NCI-H748 (cell line): ENCODE data around the gene TTC17.
A peak's percentile ranks its signal among the peaks of the same experiment; 100 is the strongest.
"Not testable (repeated sequence)": the region's sequence is repeated elsewhere in the genome, so short reads cannot be mapped to it uniquely, and the experiment has no call there.

Experiments
- DNase-seq: peaks from one replicate; lab custom pipeline; 2025; ENCODE audit not compliant: unreplicated experiment; lab: John Stamatoyannopoulos, UW

TTC17 gene

DNA sequence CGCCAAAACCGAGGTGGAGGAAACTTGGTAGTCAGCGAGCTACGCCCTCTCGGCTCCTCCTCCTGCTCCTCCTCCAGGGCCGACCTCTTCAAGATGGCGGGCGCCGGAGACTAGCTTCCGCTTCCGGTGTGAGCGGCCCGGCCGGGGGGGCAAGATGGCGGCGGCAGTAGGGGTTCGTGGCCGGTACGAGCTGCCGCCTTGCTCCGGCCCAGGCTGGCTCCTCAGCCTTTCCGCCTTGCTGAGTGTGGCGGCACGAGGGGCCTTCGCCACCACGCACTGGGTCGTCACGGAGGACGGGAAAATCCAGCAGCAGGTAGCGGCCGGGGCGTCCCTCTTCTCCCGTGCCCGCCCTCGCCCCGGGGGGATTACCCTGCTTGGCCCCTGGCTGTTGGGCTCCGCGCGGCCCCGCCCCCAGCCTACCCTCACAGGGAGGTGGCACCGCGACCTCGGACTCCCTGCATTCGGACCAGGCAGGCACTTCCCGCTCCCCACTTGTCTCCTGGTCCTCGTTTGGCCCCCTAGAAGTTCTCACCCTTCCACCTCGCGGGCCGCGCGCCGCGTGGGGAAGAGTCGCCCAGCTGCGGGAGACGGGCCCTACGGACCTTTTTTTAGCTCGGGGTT lies at the start of gene TTC17:
Gene TTC17, plus strand, starts transcription at position 120 of the 621 bp plus-strand sequence. Its CDS starts 35 bp downstream, at position 155.
- peak; percentile 96 for DNase-seq

GRCh38 chr11:43311791-43312607 lies 46.7 kb upstream of the TTC17 start, which contains the start of gene API5:
TSS of gene API5 (plus strand) at chr11:43311996. CDS start at chr11:43312128, 132 bp downstream.
- DNase-seq = peak; percentile 98

GRCh38 chr11:43315966-43316365 lies 42.8 kb upstream of the TTC17 start:
- no peak for DNase-seq

DNA sequence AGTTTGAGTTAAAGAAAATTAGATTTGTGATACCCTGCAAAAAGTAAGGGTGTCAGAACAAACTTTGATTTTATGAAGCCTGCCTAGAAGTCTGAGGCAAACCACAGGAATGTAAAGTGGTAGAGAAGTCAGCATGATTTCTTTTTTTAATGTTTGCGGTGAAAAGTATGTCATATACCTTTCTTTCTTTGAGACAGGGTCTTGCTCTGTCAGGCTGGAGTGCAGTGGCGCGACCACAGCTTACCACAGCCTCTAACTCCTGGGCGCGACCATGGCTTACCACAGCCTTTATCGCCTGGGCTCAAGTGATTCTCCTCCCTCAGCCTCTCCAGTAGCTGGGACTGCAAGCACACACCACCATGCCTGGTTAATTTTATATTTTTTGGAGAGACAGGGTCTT lies 42.3 kb upstream of the TTC17 start:
- DNase-seq = no peak

DNA sequence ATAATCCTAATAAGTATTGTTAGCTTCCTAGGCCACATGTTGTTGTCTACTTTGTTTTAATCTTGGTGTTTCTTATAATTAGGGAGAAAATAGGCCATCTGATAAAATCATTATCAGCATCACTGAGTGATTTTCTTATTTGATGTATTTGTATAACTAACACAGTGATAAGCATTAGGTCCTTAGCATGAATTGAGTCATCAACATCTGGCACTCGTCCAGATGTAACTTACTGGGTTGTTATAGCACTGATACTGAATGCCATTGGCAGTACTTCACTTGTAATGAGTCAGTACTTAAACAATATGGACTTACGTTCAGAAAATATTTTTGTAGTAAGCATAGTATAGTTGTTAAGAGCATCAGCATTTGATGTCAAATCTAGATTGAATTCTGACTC lies 30.7 kb upstream of the TTC17 start:
- no peak for DNase-seq

GRCh38 chr11:43328482-43328881 lies 30.2 kb upstream of the TTC17 start:
- DNase-seq = no peak

GRCh38 chr11:43341159-43341558 lies 17.6 kb upstream of the TTC17 start:
- no peak for DNase-seq

- DNase-seq = not testable (repeated sequence)
Measured at GRCh38 chr11:43351426-43351825, 7.3 kb upstream of the TTC17 start.

DNA sequence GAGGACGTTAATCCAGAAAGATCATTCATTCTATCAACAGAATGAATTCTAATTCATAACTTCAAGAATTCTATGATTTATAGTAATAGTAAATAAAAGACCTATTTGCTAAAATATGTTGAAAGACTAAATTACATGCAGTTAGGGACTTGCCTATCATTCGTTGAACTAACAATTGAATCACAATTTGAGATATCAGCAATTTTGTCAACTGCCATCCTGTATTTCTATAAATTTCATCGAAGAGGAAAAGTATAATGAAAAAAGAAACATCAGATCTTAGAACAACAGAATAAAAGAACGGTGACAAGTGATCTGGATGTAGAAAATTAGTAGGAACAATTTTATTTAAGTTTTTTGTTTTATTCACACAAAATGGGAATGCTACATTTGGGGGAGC lies 4.4 kb upstream of the TTC17 start:
- DNase-seq = no peak

- DNase-seq = no peak
Measured at GRCh38 chr11:43356336-43356735, 2.4 kb upstream of the TTC17 start.

GRCh38 chr11:43358279-43358800 lies 380 bp upstream of the TTC17 start:
- DNase-seq = no peak

DNA sequence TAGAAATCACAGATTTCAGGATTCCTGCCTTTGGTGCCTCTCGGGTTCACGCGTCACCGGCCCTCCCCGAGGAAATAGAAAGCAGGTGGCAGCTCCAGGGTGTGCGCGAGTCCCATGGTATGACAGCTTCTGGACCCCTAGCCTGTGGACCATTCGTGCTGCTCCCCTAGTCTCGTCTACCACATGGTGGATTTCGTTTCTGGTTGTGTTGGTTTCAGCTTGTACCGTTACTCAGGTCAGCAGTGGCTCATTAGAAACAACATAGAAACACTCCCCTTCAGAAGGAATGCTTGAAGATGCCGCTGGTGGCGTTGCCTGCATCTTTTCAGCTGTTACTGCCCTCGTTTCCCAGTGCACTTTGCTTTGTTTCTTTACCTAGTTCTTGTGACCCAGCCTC lies 700 bp downstream of the TTC17 start:
- peak; percentile 36 for DNase-seq

- DNase-seq = no peak
Measured at GRCh38 chr11:43360361-43361032, 1.8 kb downstream of the TTC17 start.

DNA sequence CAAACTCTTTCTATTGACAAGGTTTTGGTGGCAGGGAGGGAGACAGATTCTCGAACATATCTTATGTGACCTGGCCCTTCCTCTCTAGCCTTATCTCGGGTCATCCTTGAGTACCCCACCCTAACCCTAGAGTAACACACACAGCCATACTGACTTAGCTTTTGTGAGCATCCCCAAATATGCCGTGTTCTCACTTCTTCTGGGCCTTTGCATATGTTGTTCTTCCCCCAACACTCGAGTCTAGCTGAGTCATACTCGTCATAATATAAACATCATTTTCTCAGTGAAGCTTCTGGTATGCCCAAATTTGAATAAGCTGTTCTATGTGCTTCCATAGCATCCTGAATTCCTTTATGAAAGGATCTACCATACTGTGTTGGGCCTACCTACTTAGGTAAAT lies 8.0 kb downstream of the TTC17 start:
- no peak for DNase-seq

DNA sequence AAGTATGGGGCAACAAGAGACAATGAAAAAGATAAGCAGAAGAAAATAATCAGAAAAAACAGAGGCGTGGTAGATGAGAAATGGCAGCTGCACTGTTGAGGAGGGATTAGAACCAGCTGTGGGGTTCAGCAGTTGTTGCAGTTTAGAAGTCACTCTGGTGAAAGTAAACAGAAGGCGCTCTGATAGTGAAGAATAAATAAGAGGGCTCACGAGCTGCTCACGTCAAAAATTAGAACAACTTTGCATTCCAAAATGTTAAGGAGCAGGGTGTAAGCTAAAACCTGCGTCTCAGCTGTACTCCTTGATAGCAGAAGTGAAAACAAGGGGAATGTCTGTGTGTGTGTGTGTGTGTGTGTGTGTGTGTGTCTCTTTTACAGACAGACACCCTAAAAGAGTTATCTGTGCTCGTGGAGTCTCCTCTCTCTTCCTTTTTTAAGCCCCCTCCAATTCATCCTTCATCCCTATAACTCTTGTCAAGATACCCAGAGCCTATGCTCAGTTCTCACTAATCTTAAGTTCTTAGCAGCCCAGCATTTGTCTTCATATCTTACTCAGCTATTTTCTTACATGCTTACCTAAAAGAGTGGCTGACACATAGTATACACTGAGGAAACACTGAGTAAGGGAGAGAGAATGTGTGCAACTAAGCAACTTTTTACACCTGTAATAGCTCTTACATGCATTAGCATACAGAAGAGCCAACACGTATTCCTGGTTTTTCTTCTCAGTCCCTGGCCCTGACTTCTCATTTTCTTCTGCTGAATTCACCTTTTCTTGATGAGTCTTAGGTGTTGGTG lies 8.9 kb downstream of the TTC17 start:
- no peak for DNase-seq

GRCh38 chr11:43376065-43376464 lies 17.3 kb downstream of the TTC17 start:
- no peak for DNase-seq

- no peak for DNase-seq
Measured at GRCh38 chr11:43376594-43376993, 17.9 kb downstream of the TTC17 start.

- DNase-seq = no peak
Measured at GRCh38 chr11:43377389-43377788, 18.7 kb downstream of the TTC17 start.

DNA sequence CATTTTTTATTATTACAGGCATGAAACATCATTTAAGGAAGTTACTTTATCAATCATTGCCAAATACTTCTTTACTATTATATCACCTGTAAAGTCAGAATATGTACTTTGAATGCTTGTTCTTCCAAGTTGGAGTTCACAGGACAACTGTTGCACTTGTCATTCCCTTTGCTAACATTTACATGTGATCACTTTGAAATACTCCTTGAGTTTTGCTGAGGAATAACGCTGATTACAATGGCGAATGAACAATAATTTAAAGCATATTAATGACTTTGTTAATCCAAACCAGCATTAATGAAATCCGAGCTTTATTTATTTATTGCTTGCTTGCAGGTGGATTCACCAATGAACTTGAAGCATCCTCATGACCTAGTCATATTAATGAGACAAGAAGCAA lies 20.2 kb downstream of the TTC17 start:
- DNase-seq = no peak

DNA sequence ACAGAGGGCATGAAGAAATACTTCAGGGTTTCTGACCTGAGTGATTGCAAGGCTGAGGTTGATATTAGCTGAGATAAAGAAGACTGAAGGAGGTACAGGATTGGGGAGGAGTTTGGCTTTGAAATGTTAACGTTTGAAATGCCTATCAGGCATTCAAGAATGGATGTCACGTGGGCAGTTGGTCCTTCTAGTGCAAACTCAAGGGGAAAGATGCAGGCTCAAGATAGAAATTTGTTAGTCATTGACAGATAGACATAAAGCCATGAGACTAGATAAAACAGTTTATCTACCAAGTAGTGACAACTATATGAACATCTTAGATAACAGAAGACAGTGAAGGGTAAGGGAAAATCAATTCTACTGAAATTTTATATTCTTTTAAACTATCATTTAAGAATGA lies 23.1 kb downstream of the TTC17 start:
- DNase-seq = no peak

- DNase-seq = no peak
Measured at GRCh38 chr11:43382614-43383013, 23.9 kb downstream of the TTC17 start.
